SKM-1 (cell line): ENCODE data around the gene SCN9A.
"Not testable (repeated sequence)": the region's sequence is repeated elsewhere in the genome, so short reads cannot be mapped to it uniquely, and the experiment has no call there.

ENCODE experiments used
- DNase-seq: peaks from one replicate; lab custom pipeline; 2025; ENCODE audit not compliant: unreplicated experiment; lab: John Stamatoyannopoulos, UW

Gene SCN9A

DNA sequence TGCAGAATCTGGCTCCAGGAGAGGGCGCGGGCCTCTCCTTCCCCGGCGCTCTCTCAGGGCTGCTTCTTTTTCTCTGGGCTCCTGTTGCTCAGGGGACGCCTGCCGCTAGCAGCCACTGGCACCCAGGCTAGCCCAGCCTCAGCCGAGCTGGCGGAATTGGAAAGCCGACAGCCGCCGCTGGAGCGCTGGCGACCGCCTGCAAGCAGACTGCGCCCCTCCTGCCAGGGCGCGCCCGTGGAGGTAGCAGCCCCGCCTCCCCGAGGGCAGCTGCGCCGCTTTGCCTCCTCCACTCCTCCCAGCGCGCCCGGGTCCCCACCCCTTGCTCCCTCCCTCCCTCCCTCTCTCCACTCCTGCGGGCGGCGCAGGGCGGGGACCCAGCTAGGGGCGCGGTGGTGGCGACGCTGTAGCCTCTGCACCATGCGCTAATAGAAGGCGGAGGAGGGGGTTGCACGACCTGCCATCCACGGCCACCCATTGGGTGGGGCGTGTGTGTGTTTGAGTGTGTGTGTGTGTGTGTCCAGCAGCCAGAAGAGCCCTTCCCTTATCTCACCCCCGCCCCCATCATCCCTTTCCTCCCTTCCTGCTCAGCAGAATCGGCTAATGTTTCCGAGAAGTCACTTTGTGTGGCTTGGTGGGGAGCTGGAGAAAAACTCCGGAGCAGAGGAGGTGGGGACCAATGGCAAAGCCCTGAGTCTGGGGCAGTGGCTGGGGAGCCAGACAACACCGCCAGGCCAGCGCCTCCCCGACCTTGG, at the start of gene SCN9A:
TSS of gene SCN9A (minus strand) at position 209 of the 752 bp plus-strand sequence. CDS start 64,188 bp downstream, outside the sequence.
- peak; percentile 47 for DNase-seq

DNA sequence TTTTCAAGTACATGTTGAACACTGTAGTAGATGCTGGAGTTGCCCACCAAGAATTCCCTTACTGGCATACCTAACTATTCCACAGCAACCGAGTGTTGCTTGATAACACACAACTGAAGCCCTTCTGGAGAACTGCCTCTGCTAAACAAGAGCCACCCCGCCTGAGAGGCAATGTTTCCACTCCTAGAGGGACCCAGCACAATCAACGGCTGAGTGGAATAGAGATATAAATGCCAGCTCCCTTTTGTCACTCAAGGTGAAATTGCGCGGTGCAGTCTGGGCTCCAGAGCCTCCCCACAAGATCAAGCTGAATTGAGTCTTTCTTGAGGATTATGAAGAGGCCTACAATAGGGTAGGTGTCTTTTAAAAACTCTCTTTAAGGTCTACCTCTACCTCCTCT, 49.1 kb upstream of the SCN9A start:
- no peak for DNase-seq

DNA sequence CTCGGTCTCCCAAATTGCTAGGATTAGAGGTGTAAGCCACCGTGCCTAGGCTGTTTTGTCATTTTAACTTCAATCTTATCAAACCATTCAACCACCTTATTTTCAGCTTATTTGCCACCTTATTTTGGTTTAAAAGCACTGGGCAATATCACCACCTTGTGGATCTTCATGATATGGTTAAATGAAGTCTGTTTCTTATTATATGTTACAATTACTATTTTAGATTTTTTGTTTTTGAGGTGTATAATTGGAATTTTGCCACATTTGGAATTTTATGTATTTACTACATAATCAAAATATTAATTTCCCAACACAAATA, 43.8 kb upstream of the SCN9A start:
- DNase-seq: no peak

DNA sequence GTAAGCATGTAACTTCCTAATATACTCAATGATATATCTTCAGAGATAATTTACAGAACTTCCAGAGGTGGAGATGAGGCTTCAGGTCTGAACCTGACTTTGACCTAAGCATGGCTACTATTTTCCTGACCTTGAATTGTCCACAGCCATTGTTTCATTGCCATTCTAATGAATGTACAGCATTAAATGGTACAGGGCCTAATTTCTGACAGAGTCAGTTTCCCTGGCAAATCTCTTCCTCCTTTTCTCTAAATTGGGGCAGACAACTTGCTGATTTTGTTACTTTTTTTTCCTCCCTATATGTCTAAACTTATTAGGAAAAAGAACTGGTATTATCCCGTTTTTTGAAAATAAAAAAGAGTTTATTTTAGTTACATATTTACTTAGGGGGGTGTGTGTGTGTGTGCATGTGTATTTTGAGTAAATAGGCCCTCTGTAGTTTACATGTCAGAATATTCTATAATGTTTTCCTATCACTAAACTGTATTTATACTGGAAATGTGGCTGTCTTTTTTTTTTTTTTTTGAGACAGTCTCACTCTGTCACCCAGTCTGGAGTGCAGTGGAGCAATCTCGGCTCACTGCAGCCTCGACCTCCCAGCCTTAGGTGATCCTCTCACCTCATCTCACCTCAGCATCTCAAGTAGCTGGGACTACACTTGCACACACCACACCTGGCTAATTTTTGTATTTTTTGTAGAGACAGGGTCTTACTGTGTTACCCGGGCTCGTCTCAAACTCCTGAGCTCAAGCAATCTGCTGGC, 43.3 kb upstream of the SCN9A start:
- no peak for DNase-seq

DNA sequence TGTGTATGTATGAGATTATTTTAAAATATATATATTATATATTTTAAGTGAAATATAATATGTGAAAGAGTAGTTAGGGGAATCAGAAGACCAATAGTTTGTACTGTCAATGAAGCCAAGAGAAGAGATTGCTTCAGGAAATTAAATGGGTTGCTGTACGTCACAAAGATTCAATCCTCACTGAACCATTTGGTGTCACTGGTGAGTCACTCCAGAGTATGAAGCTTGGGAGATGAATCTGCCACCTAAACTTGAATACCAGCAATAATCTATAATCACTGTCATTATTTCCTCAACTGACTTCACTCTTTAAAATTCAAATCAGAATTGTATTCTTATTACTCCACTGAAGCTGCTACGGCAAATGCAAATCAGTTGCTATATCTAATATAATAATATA, 41.9 kb upstream of the SCN9A start:
- DNase-seq: peak; percentile 14

DNA sequence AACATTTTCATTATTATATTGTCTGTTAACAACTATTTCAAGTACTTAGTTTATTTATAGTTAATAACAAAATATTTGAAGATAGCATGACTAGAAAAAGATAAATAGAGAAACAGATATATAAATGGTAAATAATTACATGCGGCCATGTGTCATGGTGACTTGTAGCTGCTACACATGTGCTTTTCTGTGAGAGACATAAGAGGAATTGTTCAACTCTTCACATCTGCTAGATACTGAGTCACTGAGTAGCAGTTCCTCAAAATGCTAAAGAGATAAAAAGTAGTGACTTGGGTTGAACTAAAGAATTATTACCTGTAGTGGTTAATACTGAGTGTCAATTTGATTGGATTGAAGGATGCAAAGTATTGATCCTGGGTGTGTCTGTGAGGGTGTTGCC, 37.5 kb upstream of the SCN9A start:
- DNase-seq: peak; percentile 11

DNA sequence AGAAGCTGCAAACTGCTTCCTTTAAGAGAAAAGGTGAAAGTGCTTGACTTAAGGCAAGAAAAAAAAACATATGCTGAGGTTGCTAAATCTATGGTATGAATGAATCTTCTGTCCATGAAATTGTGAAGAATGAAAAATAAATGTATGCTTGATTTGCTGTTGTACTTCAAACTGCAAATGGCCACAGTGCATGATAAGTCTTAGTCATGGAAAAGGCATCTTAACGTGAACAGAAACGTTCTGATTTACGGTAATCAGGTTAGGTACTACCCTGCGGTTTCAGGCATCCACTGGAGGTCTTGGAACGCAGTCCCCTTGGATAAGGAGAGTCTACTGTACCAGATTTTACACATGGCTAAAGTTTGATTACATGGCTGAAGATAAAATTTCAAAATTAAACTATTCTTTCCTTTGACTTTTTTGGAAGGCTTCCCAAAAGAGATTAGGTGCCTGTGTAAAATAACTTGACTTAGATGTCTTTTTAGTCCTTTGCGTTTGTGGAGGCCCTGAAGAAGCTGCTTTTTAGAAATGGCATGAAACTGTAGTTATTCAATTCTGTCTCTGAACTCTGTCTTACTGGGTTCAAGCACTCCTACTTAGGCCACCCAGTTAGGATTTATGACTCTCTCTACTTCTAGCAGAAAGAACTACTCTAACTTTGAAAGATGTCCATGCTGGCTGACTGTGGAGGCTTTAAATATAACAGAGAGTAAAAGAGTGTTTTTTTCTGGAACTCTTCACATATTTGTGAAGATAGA, 35.9 kb upstream of the SCN9A start:
- no peak for DNase-seq

DNA sequence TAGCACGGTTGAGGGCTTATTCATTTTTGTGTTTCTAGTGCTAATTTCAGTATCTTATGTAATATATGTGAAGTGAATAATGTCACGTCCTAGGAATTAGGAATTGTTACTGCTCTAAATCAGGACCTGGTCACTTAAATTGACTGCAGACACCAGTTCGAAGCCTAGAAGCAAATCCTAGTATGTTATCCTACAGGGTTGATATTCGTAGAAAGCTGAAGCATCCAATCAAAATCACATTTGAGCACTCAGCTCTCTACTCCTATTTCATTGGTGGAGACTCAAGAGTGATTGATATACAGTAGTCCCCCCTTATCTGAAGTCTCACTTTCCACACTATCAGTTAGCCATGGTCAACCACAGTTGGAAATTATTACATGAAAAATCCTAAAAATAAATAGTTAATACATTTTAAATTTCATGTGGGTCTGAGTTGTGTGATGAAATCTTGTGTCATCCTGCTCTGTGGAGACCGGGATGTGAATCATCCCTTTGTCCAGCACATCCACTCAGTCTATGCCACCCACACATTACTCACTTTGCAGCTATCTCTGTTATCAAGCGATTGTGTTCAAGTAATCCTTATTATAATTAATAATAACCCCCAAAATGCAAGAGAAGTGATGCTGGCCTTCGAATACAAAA, 35.2 kb upstream of the SCN9A start:
- no peak for DNase-seq

DNA sequence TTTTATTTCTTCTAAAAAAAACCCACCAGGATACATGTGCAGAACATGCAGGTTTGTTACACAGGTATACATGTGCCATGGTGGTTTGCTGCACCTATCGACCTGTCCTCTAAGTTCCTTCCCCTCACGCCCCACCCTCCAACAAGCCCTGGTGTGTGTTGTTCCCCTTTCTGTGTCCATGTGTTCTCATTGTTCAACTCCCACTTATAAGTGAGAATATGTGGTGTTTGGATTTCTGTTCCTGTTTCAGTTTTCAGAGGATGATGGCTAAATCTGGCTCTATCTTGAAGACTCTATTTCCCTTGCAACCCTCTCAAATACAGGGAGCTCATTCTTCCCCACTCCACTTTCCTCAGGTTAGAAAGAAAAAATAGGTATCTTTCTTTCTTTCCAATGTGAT, 32.0 kb upstream of the SCN9A start:
- not testable (repeated sequence) for DNase-seq

DNA sequence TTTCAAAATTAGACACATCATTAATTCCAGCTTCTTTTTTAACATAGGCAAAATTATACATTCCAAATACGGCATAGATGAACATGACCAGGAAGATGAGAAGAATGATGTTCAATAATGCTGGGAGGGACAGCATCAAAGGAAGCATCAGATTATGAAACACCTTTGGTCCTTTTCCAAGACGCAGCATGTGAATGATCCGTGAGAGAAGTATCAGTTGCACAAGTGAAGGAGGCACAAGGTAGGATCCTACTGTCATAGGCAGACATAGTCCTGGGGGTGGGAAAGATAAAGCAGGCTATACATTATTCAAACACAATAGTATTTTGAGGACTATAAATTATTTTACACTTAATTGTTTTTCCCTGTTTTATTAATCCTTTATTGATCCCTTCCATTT, 30.6 kb upstream of the SCN9A start:
- no peak for DNase-seq

DNA sequence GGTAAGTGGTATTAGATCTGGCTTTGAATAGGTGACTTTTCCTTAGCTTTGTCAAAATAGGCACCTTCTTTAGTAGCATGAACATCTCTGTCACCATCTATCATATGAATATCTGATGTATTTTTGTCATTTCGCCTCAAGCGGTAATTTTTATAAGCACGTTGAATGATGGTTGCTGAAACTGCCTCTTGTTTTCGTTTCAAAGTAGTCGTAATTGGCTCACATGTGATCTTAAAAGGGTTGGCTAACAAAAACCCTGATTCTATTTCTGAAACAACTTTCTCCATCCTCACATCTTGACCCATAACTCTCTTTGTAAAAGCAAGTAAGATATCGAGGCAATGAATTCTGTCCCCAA, 29.8 kb upstream of the SCN9A start:
- DNase-seq: no peak

DNA sequence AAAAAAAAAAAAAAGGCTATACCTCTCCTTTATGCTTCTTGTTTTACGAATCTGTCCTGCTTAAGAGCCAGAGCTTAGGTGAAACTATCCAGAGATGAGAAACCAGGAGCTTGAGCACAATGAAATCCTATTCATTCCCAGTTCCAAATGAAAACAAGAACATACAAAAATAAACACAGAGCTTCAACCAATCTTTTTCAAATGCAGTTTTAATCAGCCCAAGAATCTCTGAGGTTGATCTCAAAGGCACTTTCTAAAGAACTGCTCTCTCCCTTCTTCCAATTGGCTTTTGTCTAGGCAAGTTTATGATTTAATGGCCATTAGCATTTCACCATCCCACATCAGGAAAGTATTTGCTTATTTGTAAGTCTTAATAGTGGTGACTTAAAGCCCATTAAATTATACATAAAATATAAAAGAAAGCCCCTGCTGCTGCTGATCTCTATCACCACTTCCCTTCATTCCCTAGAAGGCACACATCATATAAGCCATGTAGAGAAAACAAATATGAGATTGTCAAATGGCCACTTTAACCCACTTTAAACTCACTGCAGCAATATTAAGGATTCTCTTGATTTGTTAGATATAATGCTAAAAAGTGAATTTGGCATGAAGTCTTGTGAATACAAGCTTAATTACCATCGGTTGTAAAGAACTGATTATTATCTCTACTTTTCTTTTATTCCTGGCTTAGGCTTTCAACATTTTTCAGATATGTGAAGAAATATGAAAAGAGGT, 29.3 kb upstream of the SCN9A start:
- DNase-seq: no peak

DNA sequence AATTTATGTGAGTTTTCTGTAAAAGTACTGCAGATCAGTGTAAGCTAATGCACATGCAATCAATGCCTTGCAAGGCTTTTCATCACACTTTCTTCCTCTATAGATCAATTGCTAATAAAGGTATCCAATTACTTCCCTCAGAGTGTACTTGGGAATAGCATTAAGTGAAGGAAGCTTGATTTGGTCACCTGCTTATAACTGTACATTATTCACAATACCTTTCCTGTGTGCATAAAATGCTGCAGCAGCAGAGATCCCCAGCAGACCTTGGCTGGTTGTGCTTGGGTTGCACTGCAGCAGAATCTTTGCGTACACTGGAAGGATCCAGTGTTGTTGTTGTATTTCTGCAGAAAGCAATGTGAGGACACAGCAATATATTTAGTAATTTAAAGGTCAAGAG, 18.5 kb upstream of the SCN9A start:
- no peak for DNase-seq

DNA sequence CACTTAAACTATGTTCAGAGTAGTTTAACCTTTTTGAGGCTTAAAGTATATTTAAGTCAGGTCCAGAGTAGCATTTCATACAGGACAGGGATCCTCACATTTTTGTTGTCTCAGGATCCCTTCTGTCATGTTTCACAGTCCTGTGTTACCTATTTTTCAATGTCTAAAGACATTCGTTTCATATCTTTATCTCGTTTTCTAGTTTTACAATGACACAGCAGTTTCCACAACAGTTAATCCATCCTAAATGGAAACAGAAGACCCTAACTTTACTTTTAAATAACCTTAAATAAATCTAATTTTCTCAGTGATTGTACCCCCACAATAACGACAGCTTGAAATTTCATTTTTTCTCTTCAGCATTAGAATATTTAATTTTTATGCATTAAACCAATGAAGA, 17.3 kb upstream of the SCN9A start:
- no peak for DNase-seq

DNA sequence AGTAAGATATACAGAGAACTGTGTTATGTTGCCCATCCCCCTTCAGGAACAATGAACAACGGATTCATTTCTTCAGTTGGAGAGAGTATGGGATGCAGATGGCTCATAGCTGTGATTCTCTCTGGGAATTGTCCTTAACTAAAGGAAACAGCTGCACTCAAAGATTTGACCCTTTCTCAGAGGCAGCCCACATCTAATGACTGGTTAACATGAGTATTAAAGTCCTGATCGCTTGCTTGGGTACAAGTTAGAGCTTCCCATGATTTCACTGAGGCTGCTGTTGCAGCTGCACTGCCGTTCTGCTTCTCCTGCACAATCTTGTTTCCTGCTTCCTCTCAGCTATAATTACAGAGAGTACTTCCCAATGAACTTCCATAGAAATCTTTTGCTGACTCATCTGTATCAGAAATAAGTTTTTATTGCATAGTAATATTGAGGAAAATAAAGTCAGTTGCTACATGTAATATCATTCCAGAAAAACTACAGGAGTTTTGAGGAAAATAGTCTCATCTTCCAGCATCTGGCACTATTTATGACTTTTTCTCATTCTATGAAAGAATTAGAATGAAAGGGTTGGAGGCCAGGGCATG, 12.8 kb upstream of the SCN9A start:
- no peak for DNase-seq

DNA sequence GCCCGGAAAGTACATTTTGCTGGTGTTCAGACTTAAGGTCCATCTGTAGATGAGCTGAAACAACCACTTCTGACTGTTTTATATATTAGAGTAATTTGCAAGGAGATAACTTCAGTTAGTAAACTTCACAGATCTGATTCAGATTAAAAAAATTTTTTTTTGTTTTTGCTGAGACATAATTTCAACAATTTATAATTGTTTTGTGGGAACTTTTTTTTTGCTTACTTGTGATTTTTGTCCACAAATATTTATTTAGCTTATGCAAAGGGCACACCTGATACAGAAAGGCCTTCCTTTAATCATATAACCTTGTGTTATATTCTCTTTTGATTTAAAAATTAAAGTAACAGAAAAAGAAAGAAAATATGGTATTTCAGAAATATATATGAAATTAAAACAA, 9.6 kb upstream of the SCN9A start:
- DNase-seq: no peak

DNA sequence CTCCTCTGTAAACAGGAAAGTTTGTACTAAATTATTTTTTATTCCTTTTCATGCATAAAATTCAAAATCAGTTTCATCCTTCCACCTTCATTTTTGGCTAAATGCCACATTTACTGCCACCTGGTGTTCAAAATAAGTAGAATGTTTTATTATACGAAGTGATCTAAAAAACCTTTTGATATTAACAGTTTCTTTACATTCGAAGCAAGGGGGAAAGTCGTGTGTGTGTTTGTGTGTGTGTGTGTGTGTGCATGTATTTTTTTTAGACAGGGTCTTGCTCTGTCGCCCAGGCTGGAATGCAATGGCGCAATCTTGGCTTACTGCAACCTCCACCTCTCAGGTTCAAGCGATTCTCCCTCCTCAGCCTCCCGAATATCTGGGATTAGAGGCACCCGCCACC, 9.0 kb upstream of the SCN9A start:
- DNase-seq: no peak

DNA sequence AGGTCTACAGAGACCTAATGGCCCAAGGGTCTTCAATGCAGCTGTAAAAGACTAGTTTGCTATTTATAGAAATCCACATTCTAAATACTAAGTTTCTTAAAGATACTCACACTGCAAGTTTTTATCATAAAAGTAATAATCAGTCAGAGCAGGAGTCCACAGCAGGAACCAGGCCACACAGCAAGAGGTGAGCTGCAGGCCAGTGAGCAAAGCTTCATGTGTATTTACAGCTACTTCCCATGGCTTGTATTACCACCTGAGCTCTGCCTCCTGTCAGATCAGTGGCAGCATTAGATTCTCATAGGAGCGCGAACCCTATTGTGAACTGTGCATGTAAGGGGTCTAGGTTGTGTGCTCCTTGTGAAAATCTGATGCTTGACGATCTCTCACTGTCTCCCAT, 6.7 kb upstream of the SCN9A start:
- no peak for DNase-seq

DNA sequence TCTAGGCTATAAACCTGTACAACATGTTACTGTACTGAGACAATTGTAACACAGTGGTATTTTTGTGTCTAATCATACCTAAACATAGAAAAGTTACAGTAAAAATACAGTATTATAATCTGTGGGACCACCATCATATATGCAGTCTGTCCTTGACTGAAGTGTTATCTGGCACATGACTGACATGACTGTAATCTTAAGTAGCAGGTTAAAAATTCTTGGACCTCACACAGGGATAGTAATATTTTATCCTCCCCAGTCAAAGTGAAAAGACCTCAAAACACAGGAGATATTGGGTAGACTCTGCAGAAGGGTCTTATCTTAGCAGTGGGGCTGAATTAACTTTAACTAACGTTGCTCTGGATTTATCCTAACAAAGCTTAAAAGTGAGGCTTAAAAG, 4.9 kb upstream of the SCN9A start:
- DNase-seq: no peak

DNA sequence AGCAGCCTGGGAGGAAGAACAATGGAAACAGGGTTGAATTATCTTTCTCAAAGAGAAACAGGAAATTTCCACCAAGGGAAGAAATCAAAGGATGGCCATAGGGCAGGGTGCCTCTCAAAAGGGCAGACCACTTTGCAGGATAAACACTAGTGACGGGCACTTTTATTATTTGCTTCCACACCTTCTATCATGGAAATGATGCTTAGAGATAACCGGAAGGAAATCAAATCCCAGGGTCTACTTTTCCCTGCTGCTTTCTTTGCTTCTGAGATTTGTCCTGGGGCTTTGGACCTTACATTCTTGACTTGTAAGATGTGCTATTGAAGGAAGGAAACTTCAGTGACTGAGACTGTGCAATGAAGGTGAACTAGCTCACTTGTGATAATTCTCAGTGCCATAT, 1.1 kb upstream of the SCN9A start:
- DNase-seq: no peak

DNA sequence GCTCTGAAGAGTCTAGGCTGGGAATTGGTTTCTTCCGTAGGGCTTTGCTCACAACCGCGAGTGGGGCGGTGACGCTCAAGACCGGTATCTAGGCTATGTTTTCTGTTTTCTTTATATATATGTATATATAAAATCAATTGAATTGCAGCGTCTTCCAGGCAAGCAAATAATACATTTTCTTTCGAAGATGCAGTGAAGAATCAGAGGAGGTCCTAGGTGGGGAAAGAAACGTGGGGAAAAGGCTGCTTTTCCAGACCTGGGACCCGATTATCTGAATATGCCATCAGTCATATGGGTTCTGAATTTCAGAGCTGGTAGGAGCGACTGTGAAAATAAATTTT, 714 bp upstream of the SCN9A start:
- DNase-seq: no peak
